Ammon's horn (tissue), 1 donor: ENCODE data around the gene HEMK1.

ENCODE experiments used
- DNase-seq: peaks from one replicate; pipeline ENCODE4 v3.0.0-alpha.2; 2016; ENCODE audit warnings: low spot score

The HEMK1 gene

GRCh38 chr3:50568947-50569749, at the start of gene HEMK1:
TSS of gene HEMK1 (plus strand) at chr3:50569522. CDS start at chr3:50571105, 1,583 bp downstream.
- peak; percentile 94 for DNase-seq

- no peak for DNase-seq
Measured at GRCh38 chr3:50520849-50521248, 48.5 kb upstream of the HEMK1 start.

GRCh38 chr3:50521572-50521971, 47.8 kb upstream of the HEMK1 start:
- no peak for DNase-seq

- DNase-seq: no peak
Measured at GRCh38 chr3:50523279-50523811, 46.0 kb upstream of the HEMK1 start.

GRCh38 chr3:50524746-50525145, 44.6 kb upstream of the HEMK1 start:
- DNase-seq: no peak

GRCh38 chr3:50525191-50525910, 44.0 kb upstream of the HEMK1 start:
- DNase-seq: peak; percentile 35

- no peak for DNase-seq
Measured at GRCh38 chr3:50525987-50526386, 43.3 kb upstream of the HEMK1 start.

GRCh38 chr3:50530001-50530970, 39.0 kb upstream of the HEMK1 start:
- no peak for DNase-seq

- DNase-seq: no peak
Measured at GRCh38 chr3:50531201-50531600, 38.1 kb upstream of the HEMK1 start.

GRCh38 chr3:50532062-50532705, 37.1 kb upstream of the HEMK1 start:
- DNase-seq: no peak

GRCh38 chr3:50533316-50533715, 36.0 kb upstream of the HEMK1 start:
- DNase-seq: no peak

GRCh38 chr3:50533807-50534461, 35.4 kb upstream of the HEMK1 start:
- DNase-seq: no peak

- DNase-seq: no peak
Measured at GRCh38 chr3:50534681-50535330, 34.5 kb upstream of the HEMK1 start.

- no peak for DNase-seq
Measured at GRCh38 chr3:50536471-50537180, 32.7 kb upstream of the HEMK1 start.

- no peak for DNase-seq
Measured at GRCh38 chr3:50537421-50538129, 31.7 kb upstream of the HEMK1 start.

- DNase-seq: no peak
Measured at GRCh38 chr3:50539356-50540286, 29.7 kb upstream of the HEMK1 start.

GRCh38 chr3:50542177-50543034, 26.9 kb upstream of the HEMK1 start:
- peak; percentile 80 for DNase-seq
